Pulmonary artery endothelial cell (primary cell): Measurements from ENCODE around the gene SUSD1. TPM values are rescaled to one million over a fixed set of nuclear protein-coding genes. Genes with fewer than 3 reads are reported as not detected.
"Not testable (repeated sequence)": the region's sequence is repeated elsewhere in the genome, so short reads cannot be mapped to it uniquely, and the experiment has no call there.

Experiments
- DNase-seq: peaks from one replicate; pipeline ENCODE4 v3.0.0-alpha.2; 2011; ENCODE audit warnings: low read depth, low spot score
- total RNA-seq: library from RNA; depleted of rRNA; stranded (reverse); fragments of >200 nt; gene quantifications from 2 replicates; pipeline ENCODE4 v1.2.3, GENCODE V29; 2014

The SUSD1 gene
- total RNA-seq, 1 donor from 2014 or later: 29.5 TPM

- no peak for DNase-seq
Observed at GRCh38 chr9:112173489-112174221, 1.4 kb downstream of the SUSD1 start.

GRCh38 chr9:112170968-112171367 lies 4.1 kb downstream of the SUSD1 start:
- no peak for DNase-seq

- no peak for DNase-seq
Observed at GRCh38 chr9:112170235-112170634, 4.9 kb downstream of the SUSD1 start.

GRCh38 chr9:112169368-112169767 lies 5.7 kb downstream of the SUSD1 start:
- DNase-seq: no peak

DNA sequence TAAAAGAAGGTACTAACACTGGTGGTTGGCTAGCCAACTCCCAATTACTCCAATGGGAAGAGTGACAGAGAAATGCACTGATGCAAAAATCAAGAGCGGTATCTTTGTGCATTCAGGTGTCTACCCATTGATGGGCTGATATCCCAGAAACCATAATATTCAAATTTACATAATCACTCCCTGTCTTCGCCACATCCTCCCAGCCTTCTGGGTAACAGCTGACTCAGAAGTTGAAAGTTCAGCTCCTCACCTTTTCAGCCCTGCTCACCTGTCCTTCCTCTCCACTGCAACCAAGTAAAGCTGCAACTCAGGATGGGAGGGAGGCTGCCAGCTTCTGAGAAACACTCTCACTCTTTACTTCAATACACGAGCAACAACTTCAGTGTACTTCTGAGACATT lies 6.9 kb downstream of the SUSD1 start:
- no peak for DNase-seq

DNA sequence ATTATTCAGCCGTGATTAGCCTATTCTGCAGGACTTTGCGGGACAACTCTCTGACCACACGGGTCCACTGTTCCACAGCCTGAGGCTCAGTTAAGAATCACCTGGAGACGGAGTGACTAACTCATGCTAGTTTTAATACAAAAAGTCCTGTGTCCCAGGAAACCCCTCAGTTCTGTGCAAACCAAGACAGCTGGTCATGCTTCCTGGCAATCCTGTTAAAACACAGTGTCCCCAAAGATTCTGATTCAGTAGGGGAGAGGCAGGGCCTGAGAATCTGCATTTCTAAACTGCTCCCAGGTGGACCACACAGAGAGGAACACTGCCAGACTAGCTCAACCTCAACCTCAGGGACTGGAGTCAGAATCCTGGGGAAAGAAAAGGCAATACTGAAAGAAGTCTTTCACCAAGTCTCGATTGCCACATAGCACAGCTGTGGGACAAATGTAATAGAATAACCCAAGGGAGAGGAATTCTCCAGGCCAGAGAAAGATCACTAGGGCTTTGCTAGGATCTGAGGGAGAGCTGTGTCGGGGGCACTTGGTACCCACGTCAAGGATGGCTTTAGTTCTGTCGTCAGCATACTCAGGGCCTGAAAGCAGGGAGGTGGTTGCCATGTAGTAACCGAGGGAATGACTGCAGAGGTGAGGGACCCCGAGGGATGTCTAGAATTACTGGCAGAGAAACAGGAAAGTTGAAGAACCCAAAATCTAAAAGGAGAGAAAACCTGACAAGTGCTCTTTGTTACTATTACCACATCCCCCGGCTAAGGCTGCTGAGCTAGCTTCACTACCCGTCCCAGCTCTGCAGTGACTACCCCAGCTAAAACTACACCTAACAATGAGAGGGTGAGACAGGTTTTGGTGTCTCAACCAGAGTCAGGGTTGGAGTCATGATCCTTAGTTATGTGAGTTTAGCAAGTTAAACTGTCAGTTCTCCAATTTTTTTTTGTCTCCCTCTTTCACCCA lies 8.6 kb downstream of the SUSD1 start:
- DNase-seq: no peak

DNA sequence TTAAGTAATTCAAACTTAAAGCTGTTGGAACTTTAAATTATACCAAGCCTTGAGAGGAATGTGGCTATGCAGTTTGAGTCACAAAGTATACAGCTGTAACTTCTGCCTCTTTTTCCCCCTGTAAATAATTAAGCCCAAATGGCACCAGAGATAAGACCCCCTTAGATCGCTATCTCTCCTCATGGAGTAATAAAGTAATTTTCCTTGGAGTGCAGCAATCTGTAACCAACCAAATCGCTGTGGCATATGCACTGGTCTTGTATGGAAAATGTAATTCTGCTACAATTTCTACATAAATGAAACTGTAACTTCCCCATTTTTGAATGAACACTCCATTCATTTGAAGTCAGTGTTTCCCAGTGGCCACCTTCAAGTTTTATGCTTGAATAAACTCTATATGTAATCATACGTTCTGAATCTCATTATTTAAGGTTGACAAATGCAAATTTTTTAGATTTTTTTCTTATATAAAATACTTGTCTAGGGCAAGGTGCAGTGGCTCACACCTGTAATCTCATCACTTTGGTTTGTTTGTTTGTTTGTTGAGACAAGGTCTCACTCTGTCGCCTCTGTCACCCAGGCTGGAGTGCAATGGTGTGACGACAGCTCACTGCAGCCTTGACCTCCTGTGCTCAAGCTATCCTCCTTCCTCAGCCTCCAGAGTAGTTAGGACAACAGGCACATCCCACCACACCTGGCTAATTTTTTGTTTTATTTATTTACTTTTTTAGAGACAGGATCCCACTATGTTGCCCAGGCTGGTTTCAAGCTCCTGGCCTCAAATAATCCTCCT lies 12.3 kb downstream of the SUSD1 start:
- no peak for DNase-seq

DNA sequence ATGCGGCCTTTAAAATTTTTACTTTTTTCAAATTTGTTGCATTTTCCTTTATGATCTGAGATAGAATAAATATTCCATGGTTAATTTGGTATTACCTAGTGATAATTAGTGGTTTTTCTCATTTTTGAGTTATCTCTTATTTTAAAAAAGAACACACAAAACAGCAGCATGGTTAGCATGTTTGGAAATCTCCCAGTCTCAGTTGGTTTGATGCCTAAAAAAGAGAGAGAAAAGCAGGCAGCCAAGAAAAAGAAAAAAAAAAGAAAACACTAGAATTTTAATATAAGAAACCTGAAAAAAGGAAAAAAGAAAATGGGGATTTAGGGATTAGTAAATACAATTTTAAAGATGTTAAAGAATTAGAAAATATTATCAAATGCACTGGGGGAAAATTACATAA lies 15.3 kb downstream of the SUSD1 start:
- no peak for DNase-seq

DNA sequence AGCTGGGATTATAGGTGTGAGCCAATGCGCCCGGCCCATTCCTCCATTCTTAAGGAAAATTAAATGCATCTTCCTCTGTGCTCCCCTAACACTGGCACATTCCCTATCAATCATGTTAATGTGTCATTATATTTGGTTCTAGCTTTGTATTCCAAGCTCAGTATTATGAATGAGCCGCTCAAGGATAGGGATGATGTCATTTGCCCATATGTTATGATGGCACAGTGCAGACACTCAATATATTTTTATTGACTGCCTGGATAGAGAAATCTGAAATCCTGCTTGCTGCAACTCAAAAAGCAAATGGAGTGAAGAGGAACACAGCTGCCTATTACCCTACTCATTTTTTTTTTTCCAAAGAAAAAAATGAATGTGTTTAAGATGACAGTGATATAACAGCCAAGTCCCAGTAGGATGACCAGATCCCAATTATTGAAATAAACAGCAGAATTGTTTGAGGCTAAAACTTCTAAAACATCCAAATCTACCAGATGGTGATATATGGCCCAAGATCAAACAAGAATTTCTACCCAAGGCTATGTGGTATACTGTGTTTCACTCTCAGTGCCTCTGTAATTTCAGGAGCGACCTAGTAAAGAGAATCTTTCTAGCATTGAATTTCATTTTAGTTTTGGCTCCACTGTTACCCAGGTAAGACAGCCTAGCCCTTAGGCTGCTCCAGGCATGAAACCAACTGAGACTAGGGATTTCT lies 16.3 kb downstream of the SUSD1 start:
- DNase-seq: no peak

- DNase-seq: no peak
Observed at GRCh38 chr9:112157961-112158360, 17.1 kb downstream of the SUSD1 start.

- DNase-seq: no peak
Observed at GRCh38 chr9:112157087-112157486, 18.0 kb downstream of the SUSD1 start.

GRCh38 chr9:112149211-112149610 lies 25.9 kb downstream of the SUSD1 start:
- no peak for DNase-seq

DNA sequence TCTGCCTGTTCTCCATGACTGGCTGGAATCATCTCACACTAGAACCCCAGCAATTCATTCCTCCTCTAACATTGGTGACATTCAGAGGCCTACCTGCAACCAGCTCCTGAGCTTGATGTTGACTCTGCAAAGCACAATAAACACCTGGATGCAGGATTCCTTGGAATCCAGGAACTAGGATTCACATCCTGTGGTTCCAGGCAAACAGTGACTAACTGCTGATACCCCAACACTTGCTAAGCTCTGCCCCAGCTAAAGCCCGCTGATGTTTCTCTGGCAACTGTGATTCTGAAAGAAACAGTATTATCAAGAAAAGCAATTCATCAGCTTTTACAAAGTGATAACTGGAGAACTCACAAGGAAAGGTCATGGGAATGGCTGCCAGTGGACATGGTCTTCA lies 29.2 kb downstream of the SUSD1 start:
- no peak for DNase-seq

DNA sequence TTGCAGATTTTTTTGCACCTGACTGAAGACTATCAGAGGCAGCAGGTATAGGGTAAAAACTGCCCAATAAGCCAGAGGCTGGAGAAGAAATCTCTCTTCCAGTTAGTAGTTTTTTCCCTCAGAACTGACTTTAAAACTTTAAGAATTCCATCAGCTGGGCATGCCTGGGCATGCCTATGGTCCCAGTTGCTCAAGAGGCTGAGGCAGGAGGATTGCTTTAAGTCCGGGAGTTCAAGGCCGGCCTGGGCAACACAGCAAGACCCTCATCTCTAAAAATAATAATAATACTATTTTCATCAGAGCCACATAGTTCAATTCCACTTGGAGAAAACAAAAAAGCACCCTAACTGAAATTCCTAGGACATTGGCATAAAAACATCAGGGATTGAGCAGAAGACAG lies 30.3 kb downstream of the SUSD1 start:
- no peak for DNase-seq

- no peak for DNase-seq
Observed at GRCh38 chr9:112142420-112142819, 32.7 kb downstream of the SUSD1 start.

GRCh38 chr9:112140936-112141335 lies 34.2 kb downstream of the SUSD1 start:
- DNase-seq: no peak

DNA sequence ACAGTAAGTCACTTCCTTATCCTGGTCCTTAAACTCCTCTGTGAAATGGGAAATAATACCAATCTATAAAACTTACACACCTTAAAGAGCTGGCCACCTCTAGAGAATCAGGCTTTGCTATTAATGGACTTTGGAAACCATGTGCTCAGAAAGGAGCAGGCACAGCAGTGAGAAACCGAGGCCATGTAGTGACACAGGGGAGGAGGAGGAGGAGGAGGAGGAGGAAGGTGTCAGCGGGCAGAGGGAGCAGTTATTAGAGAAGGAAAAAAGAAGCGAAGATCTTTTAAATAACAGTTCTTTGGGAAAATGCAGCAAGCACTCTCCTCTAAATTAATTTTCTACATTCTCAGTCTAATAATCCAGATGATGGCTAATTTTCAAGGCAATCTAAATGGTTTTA lies 38.0 kb downstream of the SUSD1 start:
- no peak for DNase-seq

DNA sequence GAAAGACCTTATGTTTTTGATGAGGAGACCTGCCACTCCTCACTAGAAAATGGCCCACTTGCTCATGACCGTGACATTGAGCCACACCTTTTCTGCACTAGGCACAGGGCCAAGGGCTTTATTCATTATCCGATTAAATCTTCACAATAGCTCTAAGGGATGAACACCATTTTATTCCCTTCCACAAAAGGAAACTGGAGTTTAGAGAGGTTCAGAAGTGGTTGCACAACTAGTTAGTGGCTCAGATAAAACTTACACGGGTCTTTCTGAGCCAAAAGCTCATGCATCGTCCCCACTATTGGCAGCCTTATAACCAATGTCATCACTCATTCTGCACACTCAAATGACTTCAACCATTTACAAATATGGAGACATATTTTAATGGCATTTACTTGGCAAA lies 39.4 kb downstream of the SUSD1 start:
- no peak for DNase-seq

- DNase-seq: not testable (repeated sequence)
Observed at GRCh38 chr9:112133806-112134205, 41.3 kb downstream of the SUSD1 start.

GRCh38 chr9:112132356-112132755 lies 42.7 kb downstream of the SUSD1 start:
- no peak for DNase-seq

GRCh38 chr9:112130997-112131396 lies 44.1 kb downstream of the SUSD1 start:
- DNase-seq: no peak
